Measurements from ENCODE around the gene MAB21L2.

Gene MAB21L2

DNA sequence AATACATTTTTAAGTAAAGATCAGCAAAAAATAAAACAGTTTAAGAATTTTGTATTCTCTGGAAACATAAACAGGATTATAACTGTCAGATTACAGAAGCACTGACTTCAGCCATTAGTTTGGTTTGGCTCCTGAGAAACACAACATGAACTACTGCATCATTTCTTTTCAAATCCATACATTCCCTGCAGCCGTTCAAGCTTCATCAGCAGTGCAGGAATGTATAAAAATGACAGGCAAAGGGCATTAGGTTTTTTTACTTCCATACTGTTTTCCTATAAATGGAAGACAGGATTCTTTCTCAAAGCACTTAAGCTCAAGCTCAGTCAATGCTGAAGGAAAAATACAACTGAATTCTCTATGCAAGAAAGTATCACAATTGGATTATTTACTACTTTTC lies 4.2 kb upstream of the MAB21L2 start:
- DNase-seq (ENCODE audit: low spot score): no peak

DNA sequence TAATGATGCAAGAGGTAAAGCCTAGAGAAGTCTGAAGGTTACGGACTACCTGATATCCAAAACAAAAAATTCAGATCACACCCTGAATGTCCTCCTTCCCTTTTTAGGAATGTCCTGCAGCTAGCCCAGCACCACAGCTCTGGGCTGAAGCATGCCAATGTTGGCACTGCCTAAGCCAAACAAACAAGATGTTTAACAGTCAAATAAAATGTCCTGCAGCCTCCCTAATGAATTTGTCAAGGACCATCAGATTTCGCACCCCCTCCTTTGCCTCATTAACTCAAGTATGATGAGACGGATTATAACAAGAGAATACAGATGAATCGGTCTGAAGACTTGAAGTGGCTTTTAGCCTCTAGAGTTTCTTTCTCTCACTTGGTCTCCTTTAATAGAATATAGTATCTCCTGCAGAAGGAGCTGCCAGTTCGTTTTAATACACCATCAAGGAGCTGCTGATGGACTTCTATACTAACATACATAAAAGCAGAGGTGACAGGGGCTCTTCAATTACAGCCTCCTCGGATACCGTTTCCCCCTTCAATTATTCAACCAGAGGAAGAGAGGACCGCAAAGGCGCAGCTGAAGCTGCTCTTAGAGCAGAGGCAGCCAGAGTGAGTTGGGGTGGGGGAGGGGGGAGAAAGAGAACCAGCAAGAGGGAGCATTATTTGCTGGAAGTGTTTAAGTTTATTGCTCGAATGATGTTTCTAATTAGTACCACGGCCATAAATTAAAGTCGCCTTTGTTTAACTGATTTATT lies 3.0 kb upstream of the MAB21L2 start:
- no peak for DNase-seq (ENCODE audit: low spot score)

DNA sequence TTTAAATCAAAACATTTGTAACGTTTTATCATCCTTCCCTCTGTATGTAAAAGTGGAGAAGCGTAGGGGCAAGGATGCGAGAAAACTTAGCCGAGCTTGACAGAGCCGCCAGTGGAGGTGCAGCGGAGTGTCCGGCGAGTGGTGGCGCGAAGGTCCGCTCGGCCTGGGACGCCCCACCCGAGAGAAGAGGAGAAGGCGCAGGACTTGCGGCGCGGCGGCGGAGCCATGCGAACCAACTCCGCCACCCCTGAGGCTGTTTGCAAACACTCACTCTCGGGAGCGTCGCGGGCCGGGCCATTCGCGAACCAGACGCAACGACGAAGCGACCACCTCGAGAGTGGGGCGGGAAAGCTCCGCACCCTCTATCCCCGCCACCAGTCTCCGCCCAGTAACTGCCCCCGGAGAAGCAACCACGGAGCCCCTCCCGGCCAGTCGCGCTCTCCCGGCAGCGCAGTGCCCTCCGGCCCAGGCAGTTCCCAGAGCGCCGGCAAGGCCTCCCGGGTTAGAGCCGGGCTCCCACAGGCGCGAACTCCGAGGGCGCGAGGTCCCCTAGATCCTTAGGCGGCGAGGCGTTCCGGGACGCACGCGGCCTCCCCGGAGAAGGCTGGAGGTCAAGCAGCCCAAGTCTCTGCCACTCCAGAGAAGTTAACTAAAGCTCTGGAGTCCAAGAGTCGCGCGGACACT lies 2.3 kb upstream of the MAB21L2 start:
- DNase-seq (ENCODE audit: low spot score): no peak

DNA sequence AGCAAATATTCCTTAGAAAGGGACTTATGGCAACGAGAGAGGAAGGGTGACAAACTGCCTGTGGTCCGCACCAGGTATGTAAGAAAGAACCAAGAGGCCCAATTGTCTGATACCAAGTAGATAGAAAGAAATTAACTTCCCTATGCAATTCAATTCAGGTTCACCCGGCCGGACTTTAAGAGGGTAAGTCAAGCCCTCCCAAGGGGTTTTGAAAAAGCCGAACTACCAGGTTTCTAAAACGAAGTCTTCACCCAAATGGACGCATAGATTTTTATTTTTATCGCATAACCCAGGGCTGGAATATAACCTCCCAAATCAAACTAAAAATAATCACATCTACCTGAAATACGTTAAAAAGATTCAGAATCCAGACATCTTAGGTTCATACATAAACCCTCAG lies 1.6 kb upstream of the MAB21L2 start:
- DNase-seq (ENCODE audit: low spot score): no peak

DNA sequence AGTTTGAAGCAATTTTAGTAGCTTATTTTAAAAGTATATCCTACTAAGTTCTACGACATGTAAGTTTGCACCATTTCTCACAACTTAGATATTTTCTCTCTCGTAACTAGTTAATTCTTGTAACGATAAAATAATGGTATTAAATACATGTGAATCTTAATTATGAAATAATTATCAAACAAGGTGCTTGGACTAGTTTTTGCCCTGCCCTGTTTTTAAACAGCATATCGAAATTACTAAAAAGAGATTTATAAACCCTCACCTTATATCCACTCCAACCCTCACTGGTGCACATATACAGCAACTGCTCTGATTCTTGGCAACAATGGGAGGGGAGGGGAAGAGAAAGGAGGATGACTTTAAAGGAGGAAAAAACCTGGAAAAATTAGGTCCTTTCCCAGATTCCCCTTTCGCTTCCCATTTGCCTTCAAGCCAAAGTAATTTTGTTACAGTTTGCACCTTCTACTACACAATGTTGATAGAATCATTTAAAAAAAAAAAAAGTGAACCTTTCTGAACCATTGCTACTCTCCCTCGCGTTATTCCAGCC lies 820 bp upstream of the MAB21L2 start:
- no peak for DNase-seq (ENCODE audit: low spot score)

DNA sequence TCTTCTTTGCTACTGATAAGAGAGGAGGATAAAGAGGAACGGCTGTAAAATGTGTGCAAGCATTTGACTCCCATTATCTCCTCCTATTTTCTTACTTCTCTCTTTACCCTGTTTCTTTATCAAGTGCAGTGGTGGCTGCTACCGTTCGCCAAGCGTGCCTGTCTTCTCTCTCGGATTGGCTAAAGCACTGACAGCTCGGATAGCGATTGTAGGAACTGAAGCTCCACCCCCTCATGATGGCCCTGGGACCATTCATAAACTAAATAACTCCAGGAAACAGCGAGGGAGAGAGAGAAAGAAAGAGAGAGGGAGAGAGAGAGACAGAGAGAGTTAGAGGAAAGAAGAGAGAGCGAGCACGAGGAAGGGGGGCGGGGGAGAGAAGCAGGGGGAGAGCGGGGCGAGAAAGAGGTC lies 305 bp upstream of the MAB21L2 start:
- no peak for DNase-seq (ENCODE audit: low spot score)

DNA sequence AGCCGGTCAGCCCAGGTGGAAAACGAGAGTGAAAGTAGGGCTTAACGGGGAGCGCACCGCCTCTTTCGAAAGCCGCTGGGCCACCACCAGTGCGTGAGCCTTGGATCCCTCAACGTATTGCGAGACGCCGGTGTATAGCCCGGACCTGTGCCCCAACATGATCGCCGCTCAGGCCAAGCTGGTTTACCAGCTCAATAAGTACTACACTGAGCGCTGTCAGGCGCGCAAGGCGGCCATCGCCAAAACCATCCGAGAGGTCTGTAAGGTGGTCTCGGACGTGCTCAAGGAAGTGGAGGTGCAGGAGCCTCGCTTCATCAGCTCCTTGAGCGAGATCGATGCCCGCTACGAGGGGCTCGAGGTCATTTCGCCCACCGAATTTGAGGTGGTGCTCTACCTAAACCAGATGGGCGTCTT lies 929 bp downstream of the MAB21L2 start:
- DNase-seq (ENCODE audit: low spot score): no peak

DNA sequence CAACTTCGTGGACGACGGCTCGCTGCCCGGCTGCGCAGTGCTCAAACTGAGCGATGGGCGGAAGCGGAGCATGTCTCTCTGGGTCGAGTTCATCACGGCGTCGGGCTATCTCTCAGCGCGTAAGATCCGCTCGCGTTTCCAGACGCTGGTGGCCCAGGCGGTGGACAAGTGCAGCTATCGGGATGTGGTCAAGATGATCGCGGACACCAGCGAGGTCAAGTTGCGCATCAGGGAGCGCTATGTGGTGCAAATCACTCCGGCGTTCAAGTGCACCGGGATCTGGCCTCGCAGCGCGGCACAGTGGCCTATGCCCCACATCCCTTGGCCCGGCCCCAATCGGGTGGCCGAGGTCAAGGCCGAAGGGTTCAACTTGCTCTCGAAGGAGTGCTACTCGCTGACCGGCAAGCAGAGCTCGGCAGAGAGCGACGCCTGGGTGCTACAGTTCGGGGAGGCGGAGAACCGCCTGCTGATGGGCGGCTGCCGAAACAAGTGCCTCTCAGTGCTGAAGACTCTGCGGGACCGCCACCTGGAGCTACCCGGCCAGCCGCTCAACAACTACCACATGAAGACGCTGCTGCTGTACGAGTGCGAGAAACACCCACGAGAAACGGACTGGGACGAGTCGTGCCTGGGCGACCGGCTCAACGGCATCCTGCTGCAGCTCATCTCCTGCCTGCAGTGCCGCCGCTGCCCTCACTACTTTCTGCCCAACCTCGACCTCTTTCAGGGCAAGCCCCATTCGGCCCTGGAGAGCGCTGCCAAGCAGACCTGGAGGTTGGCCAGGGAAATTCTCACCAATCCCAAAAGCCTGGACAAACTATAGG lies 1.5 kb downstream of the MAB21L2 start:
- DNase-seq (ENCODE audit: low spot score): no peak

DNA sequence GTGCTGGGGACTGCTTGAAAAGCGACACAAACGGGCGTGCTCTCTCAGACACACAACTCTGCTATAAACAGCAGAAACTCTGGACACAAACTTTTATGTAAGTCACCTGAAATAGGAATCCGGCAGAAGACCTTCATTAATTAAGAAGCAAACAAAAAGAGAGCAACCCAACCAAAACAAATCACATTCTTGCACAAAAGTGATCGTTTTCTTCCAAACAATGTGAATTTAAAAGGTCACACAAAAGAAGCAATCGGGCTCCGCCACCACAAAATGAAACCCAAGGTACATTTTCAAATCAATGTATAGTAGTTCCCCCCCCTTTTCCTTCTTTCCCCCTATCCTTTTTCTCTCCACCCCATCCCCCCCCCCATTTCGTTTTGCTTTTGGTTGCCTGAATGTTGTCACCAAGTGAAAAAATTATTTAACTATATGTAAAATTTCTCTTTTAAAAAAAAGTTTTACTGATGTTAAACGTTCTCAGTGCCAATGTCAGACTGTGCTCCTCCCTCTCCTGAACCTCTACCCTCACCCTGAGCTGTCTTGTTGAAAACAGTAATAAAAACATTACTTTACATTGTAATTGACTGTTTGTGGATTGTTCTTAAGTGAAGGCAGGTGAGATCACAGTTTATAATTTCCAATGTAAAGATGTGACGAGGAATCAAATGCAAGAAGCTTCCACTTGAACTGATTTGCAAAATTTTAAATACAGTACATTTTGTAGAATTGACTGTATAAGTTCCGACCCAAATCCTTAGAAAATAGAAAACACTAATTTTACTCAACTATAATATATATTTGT lies 2.4 kb downstream of the MAB21L2 start:
- no peak for DNase-seq (ENCODE audit: low spot score)

DNA sequence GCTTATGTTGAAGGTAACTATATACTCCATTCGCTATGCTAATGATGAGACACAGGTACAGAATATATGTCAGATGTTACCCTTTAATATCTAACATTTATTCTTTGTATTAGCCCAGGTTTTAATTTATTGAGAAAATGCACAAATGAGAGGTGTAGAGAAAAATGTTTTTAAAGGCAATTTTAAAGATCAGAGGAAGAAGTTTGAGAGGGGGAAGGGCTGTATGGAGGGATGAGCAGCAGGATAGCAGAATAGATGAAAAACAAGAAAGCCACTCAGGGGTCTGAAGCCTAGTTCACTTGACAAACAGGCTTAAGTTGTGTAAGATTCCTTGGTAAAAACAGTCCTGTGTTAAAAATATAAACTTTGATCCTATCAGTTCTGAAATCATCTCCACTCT lies 3.7 kb downstream of the MAB21L2 start:
- no peak for DNase-seq (ENCODE audit: low spot score)

DNA sequence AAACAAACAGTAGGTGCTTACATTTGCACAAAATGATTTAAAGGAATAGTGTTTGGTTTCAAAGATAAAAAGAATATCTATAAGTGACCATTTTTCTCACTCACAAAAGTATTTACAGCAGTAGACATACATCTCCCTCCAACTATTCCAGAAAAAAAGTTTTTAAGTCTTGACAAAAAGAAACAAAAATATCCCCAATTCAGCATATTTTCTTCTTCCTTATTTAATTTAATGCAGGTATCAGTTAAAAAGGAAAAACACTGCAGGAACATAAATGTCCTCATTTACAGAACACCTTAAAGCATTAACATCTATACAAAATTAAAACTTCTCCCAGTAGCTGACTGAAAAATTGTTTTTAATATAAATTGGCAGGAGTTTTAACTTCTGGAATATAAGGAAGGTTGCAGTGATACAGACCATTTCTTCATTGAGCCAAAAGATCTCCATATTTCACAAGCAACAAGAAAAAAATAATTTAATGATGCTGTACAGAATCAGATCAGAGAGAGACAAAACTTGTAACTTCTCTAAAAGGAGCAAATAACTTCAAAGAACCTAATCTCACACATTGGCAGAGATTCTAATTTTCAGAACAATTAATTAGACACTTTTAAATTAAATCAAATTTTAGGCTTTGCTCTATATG lies 4.3 kb downstream of the MAB21L2 start:
- no peak for DNase-seq (ENCODE audit: low spot score)

DNA sequence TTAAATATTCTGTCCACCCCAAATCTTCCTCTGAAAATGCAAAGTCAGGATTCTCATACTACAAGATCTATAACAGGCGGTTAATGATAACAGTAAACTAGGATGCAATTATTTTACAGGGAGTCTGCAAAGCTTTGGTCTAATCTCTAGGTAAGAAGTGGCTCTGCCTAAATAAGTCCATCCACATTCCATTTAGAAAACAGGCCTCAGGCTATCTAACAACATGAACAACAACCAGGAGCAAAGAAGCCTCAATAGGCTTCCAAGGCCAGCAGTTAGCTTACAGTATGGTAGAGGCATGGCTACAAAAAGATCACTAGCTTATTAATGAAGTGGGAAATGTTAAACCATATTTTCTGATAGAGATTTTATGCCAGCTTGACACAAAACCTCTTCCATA lies 6.4 kb downstream of the MAB21L2 start:
- no peak for DNase-seq (ENCODE audit: low spot score)

DNA sequence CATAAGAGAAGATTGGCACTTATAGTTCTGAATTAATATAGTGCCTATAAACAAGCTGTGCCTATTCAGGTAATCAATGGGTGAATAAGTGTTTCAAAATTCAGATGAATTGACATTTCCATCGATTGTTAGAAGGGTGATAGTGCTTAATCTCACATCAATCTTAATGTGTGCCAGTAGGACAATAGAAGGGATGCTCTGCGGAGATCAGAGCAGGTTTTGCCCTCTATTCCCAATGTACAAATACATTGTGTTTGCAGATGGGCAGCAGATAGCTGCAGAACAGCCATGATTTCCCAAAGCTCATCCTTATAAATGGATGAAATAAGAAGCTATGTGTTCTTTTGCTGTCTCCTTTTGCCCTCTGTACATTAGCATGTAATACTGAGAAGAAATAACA lies 7.2 kb downstream of the MAB21L2 start:
- DNase-seq (ENCODE audit: low spot score): no peak

DNA sequence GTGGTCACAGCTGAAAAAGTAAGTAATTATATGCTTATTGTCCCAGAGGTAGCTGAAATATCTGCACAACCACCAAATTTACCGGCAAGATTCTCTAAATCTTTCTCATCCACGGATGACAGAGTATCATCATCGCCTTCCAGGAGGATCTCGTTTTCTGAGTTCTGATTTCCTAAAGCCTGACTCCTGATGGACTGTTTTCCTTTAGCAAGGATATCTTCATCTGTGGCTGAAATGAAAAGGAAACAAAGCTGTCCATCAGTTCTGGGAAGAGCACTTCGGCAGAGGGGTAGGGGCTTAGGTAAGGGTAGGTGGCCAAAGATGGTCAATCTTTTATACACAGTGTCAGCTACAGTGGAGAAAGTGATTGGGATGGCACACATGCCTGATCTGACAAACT lies 8.7 kb downstream of the MAB21L2 start:
- DNase-seq (ENCODE audit: low spot score): no peak

DNA sequence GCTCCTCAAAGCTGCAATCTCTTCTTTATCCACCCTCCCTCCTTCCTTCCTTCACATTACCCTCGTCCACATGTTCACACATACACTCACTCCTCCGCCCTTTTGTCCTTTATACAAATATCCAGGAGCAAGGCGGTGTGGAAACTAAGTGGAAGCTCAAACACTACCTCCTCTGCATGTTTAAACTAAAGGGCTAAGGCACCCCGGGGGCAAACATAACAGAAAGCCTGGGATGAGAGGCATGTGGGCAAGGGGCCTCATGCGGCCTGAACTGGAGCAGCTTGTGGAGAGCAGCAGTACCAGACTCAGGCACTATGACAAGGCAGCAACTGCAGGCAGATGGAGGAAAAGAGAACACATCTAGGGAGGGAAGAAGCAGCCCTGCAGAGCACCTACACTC lies 9.5 kb downstream of the MAB21L2 start:
- no peak for DNase-seq (ENCODE audit: low spot score)

DNA sequence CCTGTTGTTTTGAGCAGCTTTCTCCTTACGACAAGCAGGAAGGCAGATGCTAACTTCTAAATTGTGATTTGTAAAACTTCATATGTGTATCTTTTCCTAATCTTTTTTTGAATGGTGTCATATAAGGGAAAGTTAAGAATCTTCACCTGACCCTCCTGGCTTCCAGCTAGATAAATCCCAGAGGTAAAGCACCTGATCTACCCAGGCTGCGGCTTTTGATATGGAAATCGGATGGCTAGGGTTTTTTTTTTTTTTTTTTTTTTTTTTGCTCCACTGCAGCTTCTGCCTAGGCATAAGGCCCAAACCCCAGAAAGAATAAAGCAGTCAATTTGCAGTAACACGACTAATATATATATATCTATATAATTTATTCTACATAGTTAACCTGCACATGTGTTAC lies 10.0 kb downstream of the MAB21L2 start:
- no peak for DNase-seq (ENCODE audit: low spot score)

DNA sequence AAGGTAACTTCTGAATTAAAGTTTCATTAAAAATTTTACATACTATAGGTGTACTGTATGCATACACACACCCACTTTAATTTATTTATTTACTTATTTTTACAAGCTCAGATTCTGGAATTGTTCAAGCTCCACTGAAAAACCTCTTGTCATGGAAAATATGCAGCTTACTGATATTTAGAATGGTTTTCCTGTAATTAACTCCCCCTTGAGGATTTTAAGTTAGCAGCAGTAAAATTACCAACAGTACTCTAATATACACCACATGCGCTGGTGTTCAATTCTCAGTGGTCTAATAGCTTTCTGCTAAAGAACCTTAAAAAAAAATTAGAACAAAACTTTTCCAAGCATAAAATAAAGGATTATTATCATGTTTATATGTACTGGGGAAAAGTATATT lies 12.0 kb downstream of the MAB21L2 start:
- no peak for DNase-seq (ENCODE audit: low spot score)

DNA sequence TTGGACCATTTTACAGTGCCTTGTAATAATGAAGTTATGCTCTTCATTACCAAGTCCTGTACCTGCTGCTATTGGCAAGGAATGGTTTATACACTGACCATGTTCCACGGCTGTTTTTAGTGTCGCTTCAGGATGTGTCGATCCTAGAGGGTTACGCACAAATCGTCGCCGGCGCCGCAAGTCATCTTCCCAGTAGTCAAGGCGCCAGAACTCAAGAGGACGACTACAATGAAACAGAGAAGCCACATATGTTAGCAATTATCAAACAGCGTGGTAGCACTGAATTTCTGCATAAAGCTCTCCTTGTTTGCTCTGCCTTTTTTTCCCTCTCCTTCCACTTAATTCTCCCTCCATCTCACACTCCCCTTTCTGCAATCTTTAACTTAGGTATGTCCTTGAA lies 17.0 kb downstream of the MAB21L2 start:
- no peak for DNase-seq (ENCODE audit: low spot score)

DNA sequence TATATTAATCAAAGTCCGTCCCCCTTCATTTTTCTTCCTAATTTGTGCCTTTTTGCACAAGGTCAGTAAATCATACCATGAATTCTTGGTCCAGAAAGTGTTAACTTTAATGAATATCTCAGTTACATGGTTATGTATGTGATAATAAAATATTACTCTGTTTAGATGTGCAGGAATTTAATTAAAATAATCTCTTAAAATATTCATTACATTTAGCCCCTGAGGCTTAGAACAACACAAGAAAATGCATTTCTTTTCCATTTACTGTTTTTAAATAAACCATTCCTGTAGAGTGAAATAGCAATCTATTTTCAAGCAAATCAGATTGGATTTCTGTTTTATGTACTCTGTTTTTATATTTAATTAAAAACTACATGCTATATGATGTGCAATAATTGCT lies 17.6 kb downstream of the MAB21L2 start:
- no peak for DNase-seq (ENCODE audit: low spot score)

DNA sequence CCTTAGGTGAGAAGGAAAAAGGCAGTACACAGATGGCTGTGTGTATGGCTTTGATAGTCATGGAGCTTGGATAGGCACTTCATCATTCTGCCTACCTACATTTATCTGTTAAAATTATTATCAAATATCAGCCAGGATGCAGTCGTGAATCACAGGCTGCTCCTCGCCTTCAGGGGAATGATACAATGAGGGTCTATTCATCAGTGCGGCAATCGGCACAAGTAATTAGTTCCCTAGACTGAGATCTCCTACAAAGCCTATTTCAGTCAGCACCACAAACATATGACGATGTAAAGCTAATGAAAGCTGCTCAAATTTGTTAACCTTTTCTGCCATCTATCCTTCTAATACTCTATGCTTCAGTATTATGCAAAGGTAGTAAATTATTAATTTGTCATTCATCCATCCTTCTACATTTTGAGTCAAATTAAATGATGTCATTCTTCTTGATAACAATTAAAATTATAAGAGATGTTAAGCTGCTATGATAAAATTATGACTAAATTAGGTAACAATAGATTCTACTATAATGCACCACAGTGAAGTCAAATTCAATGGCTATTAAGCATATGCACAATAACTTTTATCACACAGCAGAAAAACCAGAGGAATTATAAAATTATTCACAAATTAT lies 19.0 kb downstream of the MAB21L2 start:
- DNase-seq (ENCODE audit: low spot score): peak; percentile 86

DNA sequence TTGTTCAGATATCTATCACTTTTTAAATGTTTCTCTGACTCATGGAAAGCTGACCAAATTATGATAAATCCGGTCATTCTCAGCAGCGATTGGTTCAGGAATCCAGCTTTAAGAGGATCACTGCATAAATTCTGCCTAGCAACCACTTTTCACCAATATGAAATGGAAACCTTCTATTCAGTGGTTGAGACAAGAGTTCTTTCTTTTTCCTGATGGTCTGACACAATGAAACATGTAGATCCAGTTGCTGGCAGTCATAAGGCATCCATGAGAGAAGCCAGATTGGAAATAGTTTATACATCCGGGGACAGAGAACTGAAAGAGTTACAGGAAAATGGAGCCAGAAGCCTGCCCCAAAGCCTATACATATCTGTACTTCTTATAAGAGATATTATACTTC lies 27.2 kb downstream of the MAB21L2 start:
- no peak for DNase-seq (ENCODE audit: low spot score)
